OCI-LY3 (cell line): ENCODE data around the gene LRRC32.

ENCODE experiments used
- H2AFZ ChIP-seq: fragments of 200-600, 300-600 bp; shearing (Covaris generic); 2 replicates; pipeline ENCODE4 v1.6.0; 2014; ENCODE audit warnings: antibody characterized with exemption, low read depth, low read length
- H3K27ac ChIP-seq: fragments of 200-600, 300-600 bp; sonication (generic); 2 replicates; pipeline ENCODE4 v1.5.1; 2014; ENCODE audit warnings: mild to moderate bottlenecking, low read length, moderate library complexity, mixed read lengths
- H3K27me3 ChIP-seq: fragments of 200-600, 300-600 bp; sonication (generic); 2 replicates; pipeline ENCODE4 v1.6.1; 2014; ENCODE audit warnings: low read depth, low read length, mixed read lengths
- H3K36me3 ChIP-seq: fragments of 200-600, 300-600 bp; sonication (generic); replicated peaks from 2 replicates; pipeline ENCODE3; 2014; ENCODE audit warnings: low read depth, low read length, mixed read lengths
- H3K4me1 ChIP-seq: fragments of 300-600, 200-600 bp; sonication (generic); 2 replicates; pipeline ENCODE4 v1.6.1; 2014; ENCODE audit warnings: low read length, mixed read lengths
- H3K4me2 ChIP-seq: fragments of 200-600, 300-600 bp; sonication (generic); 2 replicates; pipeline ENCODE4 v1.6.1; 2014; ENCODE audit warnings: low read length, mixed read lengths
- H3K4me3 ChIP-seq: fragments of 300-600, 200-600 bp; sonication (generic); 2 replicates; pipeline ENCODE4 v1.5.1; 2014; ENCODE audit warnings: antibody characterized with exemption, mild to moderate bottlenecking, low read length, moderate library complexity
- H3K79me2 ChIP-seq: fragments of 300-600, 200-600 bp; shearing (Covaris generic); 2 replicates; pipeline ENCODE4 v1.6.1; 2014; ENCODE audit warnings: mild to moderate bottlenecking, low read length, mixed read lengths
- H3K9ac ChIP-seq: fragments of 300-600, 200-600 bp; shearing (Covaris generic); 2 replicates; pipeline ENCODE4 v1.6.0; 2014; ENCODE audit warnings: mild to moderate bottlenecking, low read length, moderate library complexity
- H3K9me3 ChIP-seq: fragments of 200-600, 300-600 bp; shearing (Covaris generic); 2 replicates; pipeline ENCODE4 v1.6.1; 2014; ENCODE audit warnings: low read length, mixed read lengths; ENCODE audit not compliant: insufficient read depth
- H4K20me1 ChIP-seq: fragments of 200-600, 300-600 bp; sonication (generic); 2 replicates; pipeline ENCODE4 v1.6.1; 2016; ENCODE audit warnings: low read length, mixed read lengths; ENCODE audit not compliant: insufficient read depth
- EZH2phosphoT487 ChIP-seq: fragments of 200-600 bp; shearing (Covaris generic); IDR thresholded peaks from 2 replicates; pipeline ENCODE4 v1.6.1; 2018; ENCODE audit warnings: antibody characterized with exemption, mixed run types, low read depth
- TF ChIP-seq, protein P1 (sequence below): fragments of 200-600, 300-600 bp; sonication (generic); IDR thresholded peaks from 2 replicates; pipeline ENCODE4 v1.5.1; 2014; ENCODE audit warnings: antibody characterized with exemption, low read length, low read depth

LRRC32 gene

DNA sequence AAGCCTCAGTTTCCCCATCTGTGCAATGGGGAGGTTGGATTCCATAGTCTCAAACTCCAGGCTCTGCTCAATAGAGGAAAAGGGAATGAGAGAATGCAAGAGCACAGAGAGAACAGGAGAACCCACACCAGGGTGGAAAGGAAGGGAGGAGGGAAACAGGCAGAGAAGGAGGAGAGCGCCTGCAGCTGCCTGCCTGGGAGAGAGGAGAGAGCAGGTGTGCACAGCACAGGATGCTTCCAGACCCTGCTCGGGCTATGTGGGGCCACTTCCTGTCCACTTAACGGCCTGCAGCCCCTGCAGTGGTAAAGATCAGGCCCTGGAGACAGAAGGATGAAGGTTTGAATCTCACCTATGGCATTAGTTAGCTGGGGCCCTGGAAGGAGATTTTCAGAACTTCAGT is 12.3 kb downstream of the LRRC32 start:
- no peak overlapping the region for H3K9ac ChIP-seq
- H2AFZ ChIP-seq: no peak overlapping the region
- no peak overlapping the region for H3K4me2 ChIP-seq
- H3K27ac ChIP-seq: no peak overlapping the region
- H3K4me1 ChIP-seq: no peaks in the 10 kb centered on the region
- H3K36me3 ChIP-seq: peaks cover 55% of the 10 kb centered on the region
- H3K9me3 ChIP-seq: no peaks in the 10 kb centered on the region
- no peak for TF ChIP-seq EZH2phosphoT487
- TF ChIP-seq, protein P1, sequence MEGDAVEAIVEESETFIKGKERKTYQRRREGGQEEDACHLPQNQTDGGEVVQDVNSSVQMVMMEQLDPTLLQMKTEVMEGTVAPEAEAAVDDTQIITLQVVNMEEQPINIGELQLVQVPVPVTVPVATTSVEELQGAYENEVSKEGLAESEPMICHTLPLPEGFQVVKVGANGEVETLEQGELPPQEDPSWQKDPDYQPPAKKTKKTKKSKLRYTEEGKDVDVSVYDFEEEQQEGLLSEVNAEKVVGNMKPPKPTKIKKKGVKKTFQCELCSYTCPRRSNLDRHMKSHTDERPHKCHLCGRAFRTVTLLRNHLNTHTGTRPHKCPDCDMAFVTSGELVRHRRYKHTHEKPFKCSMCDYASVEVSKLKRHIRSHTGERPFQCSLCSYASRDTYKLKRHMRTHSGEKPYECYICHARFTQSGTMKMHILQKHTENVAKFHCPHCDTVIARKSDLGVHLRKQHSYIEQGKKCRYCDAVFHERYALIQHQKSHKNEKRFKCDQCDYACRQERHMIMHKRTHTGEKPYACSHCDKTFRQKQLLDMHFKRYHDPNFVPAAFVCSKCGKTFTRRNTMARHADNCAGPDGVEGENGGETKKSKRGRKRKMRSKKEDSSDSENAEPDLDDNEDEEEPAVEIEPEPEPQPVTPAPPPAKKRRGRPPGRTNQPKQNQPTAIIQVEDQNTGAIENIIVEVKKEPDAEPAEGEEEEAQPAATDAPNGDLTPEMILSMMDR: no peak
- peaks cover 34% of the 10 kb centered on the region for H4K20me1 ChIP-seq
- no peak overlapping the region for H3K4me3 ChIP-seq
- H3K27me3 ChIP-seq: no peaks in the 10 kb centered on the region
- no peaks in the 10 kb centered on the region for H3K79me2 ChIP-seq

DNA sequence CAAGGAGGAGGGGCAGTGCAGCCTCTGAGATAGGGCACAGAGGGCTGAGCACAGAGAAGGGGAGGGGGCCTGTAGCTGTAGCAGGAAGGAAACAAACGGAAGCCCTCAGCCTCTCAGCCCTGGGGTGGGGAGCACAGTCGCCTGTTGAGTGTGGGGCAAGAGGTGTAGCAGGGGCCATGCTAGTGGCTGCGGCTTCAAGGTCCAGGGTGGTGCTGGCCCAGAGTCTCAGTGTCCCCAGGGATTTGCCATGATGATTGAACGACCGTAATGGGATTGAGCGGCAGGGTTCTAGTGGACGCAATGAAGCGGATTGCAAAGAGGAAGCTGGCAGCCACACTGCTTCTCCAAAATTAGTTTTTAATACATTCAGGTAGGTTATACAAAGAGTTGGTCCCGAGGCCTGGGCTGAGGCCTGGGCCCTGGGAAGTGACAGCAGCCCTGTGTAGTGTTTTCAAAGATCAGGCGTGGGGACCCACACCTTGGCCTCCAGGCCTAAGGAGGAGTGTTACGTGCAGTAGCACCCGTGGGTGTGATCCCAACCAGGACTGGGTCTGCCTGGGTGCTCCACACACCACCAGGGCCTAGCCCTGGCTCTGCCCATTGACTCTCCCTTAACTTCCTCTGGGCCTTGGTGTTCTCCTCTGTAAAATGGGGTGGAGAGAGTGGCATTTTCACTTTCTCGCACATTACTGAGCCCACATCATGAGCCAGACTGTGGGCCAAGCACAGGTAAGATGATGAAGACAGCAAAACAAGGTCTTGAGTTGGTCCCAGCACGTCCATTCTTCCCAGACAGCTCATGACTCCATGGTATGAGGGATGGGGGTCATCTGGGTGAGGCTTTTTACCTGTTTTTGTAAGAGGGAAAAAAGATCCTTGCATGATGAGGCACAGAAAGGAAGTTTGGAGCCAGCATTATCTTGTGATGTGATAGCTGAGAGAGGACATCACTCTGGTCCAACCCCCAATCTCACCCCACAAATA is 13.1 kb downstream of the LRRC32 start:
- H2AFZ ChIP-seq: no peak overlapping the region
- no peak overlapping the region for H3K4me2 ChIP-seq
- no peak overlapping the region for H3K27ac ChIP-seq
- H3K79me2 ChIP-seq: no peaks in the 10 kb centered on the region
- H4K20me1 ChIP-seq: peaks cover 34% of the 10 kb centered on the region
- peaks cover 50% of the 10 kb centered on the region for H3K36me3 ChIP-seq
- no peak overlapping the region for H3K9ac ChIP-seq
- H3K27me3 ChIP-seq: no peaks in the 10 kb centered on the region
- TF ChIP-seq, protein P1: no peak
- TF ChIP-seq EZH2phosphoT487: no peak
- no peaks in the 10 kb centered on the region for H3K9me3 ChIP-seq
- H3K4me1 ChIP-seq: no peaks in the 10 kb centered on the region
- H3K4me3 ChIP-seq: no peak overlapping the region

DNA sequence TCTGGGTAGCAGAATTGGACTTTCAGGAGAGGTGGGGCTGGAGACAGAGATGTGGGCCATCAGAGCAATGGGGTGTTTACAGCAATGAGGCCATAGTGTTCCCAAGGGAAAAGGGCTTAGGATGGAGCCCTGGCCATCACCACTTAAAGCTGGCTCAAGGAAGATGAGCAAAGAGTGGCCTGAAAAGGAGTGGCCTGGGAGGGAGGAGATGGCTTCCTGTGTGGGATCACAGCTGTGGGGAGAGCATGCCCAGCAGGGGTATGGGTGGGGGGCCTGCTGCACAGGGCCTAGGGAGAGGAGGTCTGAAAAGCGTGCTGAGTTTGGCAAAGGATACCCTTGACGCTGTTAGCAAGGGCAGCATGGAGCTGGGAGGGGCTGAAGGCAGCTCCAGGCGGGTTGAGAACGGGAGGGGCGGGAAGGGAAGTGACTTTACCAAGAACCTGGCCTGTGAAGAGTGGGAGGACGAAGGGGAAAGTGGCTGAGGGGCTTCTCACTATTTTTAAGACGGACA is 13.9 kb downstream of the LRRC32 start:
- Histone ChIP-seq H3K27me3 (no peaks in the 10 kb centered on the region), H3K27ac (no peak overlapping the region), H3K4me3 (no peak overlapping the region), H4K20me1 (peaks cover 34% of the 10 kb centered on the region), H3K9ac (no peak overlapping the region), H3K4me2 (no peak overlapping the region), H3K36me3 (peaks cover 43% of the 10 kb centered on the region), H3K79me2 (no peaks in the 10 kb centered on the region), H2AFZ (no peak overlapping the region), H3K9me3 (no peaks in the 10 kb centered on the region), H3K4me1 (no peaks in the 10 kb centered on the region)
- TF ChIP-seq, protein P1: no peak
- no peak for TF ChIP-seq EZH2phosphoT487

DNA sequence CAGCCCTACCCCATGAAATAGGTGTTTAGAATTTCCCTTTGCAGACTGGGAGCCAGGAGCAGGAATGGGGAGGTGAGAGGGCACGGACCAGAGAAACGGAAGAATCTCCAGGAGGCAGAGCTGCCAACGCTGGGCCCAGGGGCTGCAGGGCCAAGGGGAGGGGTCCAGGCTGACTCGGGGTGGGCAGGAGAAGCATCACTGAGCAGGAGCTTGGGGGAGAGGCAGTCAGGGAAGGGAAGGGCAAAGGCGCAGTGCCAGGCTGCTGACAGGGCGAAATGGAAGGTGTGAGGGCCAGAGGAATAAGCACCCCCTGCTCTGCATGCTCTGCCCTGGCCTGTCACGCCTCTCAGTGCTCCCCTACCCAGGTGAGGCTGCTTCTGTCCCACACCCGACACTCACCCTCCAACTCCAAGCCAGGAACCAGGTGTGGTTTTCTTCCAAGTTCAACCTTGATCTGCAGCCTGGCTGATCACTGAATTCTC is 14.5 kb downstream of the LRRC32 start:
- no peak overlapping the region for H3K27ac ChIP-seq
- H3K4me2 ChIP-seq: no peak overlapping the region
- H4K20me1 ChIP-seq: peaks cover 34% of the 10 kb centered on the region
- H3K9ac ChIP-seq: no peak overlapping the region
- no peaks in the 10 kb centered on the region for H3K27me3 ChIP-seq
- H2AFZ ChIP-seq: no peak overlapping the region
- no peaks in the 10 kb centered on the region for H3K4me1 ChIP-seq
- TF ChIP-seq, protein P1: no peak
- no peak for TF ChIP-seq EZH2phosphoT487
- peaks cover 42% of the 10 kb centered on the region for H3K36me3 ChIP-seq
- H3K4me3 ChIP-seq: no peak overlapping the region
- H3K79me2 ChIP-seq: no peaks in the 10 kb centered on the region
- H3K9me3 ChIP-seq: no peaks in the 10 kb centered on the region
